Activated T-cell treated with anti-CD3 and anti-CD28 coated beads for 1 hour (primary cell): ENCODE measurements around the gene CCDC40.

Source experiments
- DNase-seq: peaks from one replicate; pipeline ENCODE4 v3.0.0-alpha.2; 2020; ENCODE audit warnings: low read depth

The CCDC40 gene

DNA sequence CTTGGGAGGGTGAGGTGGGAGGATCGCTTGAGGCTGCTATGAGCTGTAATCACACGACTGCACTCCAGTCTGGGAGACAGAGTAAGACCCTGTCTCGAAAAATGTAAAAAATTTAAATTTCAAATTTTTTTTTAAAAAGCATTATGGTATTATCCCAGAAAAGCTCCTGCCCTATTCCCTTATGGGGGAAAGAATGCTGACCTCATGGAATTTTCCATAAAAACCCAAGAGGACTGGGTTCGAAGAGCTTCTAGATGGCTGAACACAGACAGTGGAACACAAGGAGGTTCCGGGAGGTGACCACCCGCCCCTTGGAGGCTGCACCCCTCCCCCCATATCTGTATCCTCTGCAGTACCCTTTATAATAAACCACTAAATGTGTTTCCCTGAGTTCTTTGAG, 106.5 kb downstream of the CCDC40 start:
- no peak for DNase-seq

GRCh38 chr17:80145076-80146075, 108.9 kb downstream of the CCDC40 start:
- DNase-seq, result no peak

DNA sequence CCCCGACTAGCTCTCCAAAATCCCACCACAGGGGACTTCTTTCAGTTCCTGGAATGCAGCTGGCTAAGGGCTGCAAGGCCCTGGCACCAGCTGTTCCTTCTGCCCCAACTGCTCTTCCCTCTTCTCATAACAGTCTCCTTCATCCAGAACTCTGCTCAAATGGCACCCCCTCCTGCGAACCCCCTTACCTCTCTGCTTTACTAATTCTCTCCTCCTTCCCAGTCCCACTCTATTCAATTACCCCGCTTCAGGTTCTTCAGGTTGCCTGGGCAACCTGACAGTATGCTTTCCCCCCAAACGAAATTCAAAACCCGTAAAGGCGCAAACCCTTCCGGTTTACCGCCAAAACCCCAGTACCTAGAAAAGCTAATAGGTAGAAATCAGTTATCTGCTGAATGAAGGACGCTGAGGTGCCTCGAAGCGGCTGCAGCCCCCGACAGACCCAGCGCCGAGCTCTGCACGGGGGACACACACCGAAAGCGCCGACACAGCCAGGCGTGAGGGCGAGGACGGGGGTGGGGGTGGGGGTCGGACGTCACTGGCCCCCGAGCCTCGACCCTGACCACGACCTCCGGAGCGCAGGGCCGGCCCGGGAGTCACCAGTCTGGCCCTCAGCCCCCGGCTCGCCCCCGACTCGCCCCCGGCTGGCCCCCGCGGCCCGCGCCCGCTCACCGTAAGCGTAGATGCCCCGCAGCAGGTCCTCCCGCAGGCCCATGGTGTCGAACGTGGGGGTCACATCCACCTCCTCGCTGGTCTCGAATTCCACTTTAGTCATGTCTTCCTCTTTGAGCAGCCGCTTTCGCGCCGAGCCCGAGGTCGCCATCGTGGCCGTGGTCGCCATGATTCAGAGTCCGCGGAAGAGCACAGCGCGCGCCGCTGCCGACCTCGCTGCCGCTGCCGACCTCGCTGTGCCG, 109.9 kb downstream of the CCDC40 start:
- DNase-seq, result no peak

- peak; percentile 92 for DNase-seq
These were observed 110.8 kb downstream of the CCDC40 start, which contains the start of gene EIF4A3 for GRCh38 chr17:80147035-80147822. EIF4A3 (minus strand) TSS chr17:80147128; CDS start chr17:80146961, 167 bp downstream.
